T-helper 17 cell (primary cell): ENCODE measurements around the gene PAQR9. TPM values are rescaled to one million over a fixed set of nuclear protein-coding genes. Genes with fewer than 3 reads are reported as not detected.
"Not testable (repeated sequence)": the region's sequence is repeated elsewhere in the genome, so short reads cannot be mapped to it uniquely, and the experiment has no call there.

Source experiments
- ATAC-seq: fragments of 150-1000 bp; cut with Tn5 transposase; 2 replicates; pipeline ENCODE4 v1.10.0; 2021; ENCODE audit warnings: mild to moderate bottlenecking, moderate library complexity
- DNase-seq, 3 donors: peaks; one replicate each; pipeline versions ENCODE4 v3.0.0 to v3.0.0-alpha.2; 2020 to 2021
- H3K9me3 ChIP-seq: one replicate; pipeline ENCODE4 v1.7.0; 2013; ENCODE audit warnings: low read length, mild to moderate bottlenecking; ENCODE audit not compliant: control insufficient read depth, poor library complexity, severe bottlenecking
- H3K27ac Mint-ChIP-seq: one replicate; pipeline ENCODE4 v1.8.0; 2022; ENCODE audit warnings: mild to moderate bottlenecking, moderate library complexity, mixed read lengths
- H3K27me3 Mint-ChIP-seq: one replicate; pipeline ENCODE4 v1.8.0; 2022; ENCODE audit warnings: mixed read lengths
- H3K36me3 Mint-ChIP-seq: one replicate; pipeline ENCODE4 v1.8.0; 2022; ENCODE audit warnings: low read depth, mixed read lengths
- H3K4me1 Mint-ChIP-seq: one replicate; pipeline ENCODE4 v1.8.0; 2022; ENCODE audit warnings: mild to moderate bottlenecking, mixed read lengths
- H3K4me3 Mint-ChIP-seq: one replicate; pipeline ENCODE4 v1.8.0; 2022; ENCODE audit warnings: mild to moderate bottlenecking, moderate library complexity, mixed read lengths
- total RNA-seq, 4 donors: library from RNA in 2 of 4; stranded (reverse) in 2 of 4; gene quantifications; one replicate each; pipeline ENCODE4 v1.2.3 and lab custom pipeline; 2022 to 2026

Gene PAQR9
- total RNA-seq, 2 donors from 2014 or later: not detected

DNA sequence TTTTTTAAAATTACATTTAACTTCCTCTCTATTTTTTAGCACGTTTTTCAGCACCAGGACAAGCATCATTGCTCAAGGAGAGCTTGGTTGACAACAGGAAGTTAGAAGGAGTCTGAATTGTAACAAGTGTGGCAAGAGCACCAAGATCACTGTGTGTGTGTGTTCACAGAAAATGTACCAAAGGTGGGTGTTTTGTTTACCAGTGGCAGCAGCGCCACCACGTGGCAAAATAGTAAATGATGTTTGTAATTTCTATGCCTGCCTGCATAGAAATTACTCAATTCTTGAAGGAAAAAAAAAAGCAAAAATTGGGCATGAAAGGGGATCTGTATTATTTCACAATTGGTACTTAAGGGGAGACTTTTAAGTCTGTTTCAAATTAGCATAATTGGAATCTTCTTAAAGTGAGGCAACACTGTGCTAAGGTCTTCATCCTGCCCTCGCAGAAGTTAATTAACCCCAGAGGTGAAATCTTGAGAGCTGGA, 30.5 kb upstream of the PAQR9 start:
- Mint-ChIP-seq H3K4me1 (peaks cover 2% of the 10 kb centered on the region), H3K27me3 (peaks cover 50% of the 10 kb centered on the region), H3K36me3 (no peaks in the 10 kb centered on the region), H3K27ac (no peak overlapping the region), H3K4me3 (no peak overlapping the region)
- H3K9me3 ChIP-seq: no peaks in the 10 kb centered on the region
- DNase-seq: peak; percentile 30 to 41 (median 38)
- ATAC-seq: peak; percentile 80

DNA sequence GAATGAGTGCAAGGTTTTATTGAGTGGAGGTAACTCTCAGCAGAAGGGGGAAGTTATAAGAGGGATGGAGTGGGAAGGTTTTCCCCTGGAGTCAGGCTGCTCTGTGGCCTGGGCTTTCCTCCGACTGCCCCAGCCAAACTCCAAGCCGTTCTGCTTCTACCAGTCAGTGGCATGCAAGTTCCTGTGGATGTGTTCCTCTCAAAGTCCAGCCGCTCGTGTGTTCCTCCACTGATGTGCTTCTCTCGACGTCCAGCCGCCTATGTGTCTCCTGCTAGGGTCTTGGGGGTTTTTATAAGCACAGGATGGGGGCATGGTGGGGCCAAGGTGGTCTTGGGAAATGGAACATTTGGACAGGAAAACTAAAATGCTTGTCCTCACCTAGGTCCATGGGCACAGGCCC, 28.8 kb upstream of the PAQR9 start:
- peaks cover 2% of the 10 kb centered on the region for H3K4me1 Mint-ChIP-seq
- H3K27ac Mint-ChIP-seq: no peak overlapping the region
- ATAC-seq (no peak), DNase-seq (no peak)
- no peaks in the 10 kb centered on the region for H3K9me3 ChIP-seq
- H3K27me3 Mint-ChIP-seq: peaks cover 45% of the 10 kb centered on the region
- H3K36me3 Mint-ChIP-seq: no peaks in the 10 kb centered on the region
- no peak overlapping the region for H3K4me3 Mint-ChIP-seq

DNA sequence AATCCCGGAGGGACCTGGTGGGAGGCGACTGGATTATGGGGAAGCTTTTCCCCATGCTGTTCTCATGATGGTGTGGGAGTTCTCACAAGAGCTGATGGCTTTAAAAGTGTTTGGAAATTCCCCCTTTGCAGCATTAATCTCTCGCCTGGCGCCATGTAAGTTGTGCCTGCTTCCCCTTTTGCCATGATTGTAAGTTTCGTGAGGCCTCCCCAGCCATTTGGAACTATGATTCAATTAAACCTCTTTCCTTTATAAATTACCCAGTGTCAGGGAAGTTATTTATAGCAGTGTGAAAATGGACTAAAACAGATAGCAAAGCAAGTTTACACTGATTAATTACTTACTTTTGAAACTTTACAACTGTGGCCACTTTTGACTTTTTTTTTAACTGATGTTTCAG, 27.2 kb upstream of the PAQR9 start:
- Mint-ChIP-seq H3K4me3 (no peak overlapping the region), H3K27me3 (peaks cover 40% of the 10 kb centered on the region)

DNA sequence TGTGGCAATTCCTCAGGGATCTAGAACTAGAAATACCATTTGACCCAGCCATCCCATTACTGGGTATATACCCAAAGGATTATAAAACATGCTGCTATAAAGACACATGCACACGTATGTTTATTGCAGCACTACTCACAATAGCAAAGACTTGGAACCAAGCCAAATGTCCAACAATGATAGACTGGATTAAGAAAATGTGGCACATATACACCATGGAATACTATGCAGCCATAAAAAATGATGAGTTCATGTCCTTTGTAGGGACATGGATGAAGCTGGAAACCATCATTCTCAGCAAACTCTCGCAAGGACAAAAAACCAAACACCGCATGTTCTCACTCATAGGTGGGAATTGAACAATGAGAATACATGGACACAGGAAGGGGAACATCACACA, 25.4 kb upstream of the PAQR9 start:
- peaks cover 37% of the 10 kb centered on the region for H3K27me3 Mint-ChIP-seq
- H3K27ac Mint-ChIP-seq, H3K9me3 ChIP-seq, H3K36me3 Mint-ChIP-seq, ATAC-seq, H3K4me3 Mint-ChIP-seq, H3K4me1 Mint-ChIP-seq, DNase-seq: not testable (repeated sequence)

More for the DNA sequence above, 27.2 kb upstream of the PAQR9 start:
- no peaks in the 10 kb centered on the region for H3K36me3 Mint-ChIP-seq
- peaks cover 2% of the 10 kb centered on the region for H3K4me1 Mint-ChIP-seq
- no peaks in the 10 kb centered on the region for H3K9me3 ChIP-seq
- no peak for ATAC-seq
- no peak for DNase-seq
- no peak overlapping the region for H3K27ac Mint-ChIP-seq

DNA sequence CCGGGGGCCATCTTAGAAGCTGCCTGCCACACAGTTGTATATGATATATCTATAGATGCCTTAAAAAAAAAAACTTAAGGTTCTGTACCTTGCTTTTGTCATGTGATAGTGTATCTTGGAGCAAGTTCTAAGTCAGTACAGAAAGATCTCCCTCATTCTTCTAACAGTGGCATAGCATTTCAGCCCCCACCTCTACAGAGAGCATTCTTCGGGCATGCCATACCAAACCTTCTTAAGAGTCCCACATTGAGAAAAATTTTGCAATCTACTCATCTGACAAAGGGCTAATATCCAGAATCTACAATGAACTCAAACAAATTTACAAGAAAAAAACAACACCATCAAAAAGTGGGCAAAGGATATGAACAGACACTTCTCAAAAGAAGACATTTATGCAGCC, 24.7 kb upstream of the PAQR9 start:
- DNase-seq, H3K27ac Mint-ChIP-seq, H3K4me3 Mint-ChIP-seq, H3K36me3 Mint-ChIP-seq, H3K9me3 ChIP-seq, H3K4me1 Mint-ChIP-seq, ATAC-seq: not testable (repeated sequence)
- H3K27me3 Mint-ChIP-seq: peaks cover 40% of the 10 kb centered on the region

DNA sequence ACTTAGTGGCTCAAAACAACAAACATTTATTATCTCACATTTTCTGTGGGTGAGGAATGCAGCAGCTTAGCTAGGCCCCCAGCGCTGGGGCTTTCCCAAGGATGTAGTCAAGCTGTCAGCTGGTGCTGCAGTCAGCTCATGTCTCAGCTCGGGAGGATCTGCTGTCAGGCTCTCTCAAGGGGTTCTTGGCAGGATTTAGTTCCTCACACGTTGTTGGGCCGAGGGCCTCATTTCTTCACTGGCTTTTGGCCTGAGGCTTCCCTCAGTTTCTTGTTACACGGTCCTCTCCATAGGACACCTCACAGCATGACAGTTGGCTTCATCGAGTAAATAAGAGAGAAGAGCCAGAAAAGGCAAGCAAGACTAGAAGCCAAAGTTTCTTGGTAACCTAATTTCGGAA, 24.2 kb upstream of the PAQR9 start:
- Mint-ChIP-seq H3K27me3 (peaks cover 39% of the 10 kb centered on the region), H3K4me3 (no peak overlapping the region)

DNA sequence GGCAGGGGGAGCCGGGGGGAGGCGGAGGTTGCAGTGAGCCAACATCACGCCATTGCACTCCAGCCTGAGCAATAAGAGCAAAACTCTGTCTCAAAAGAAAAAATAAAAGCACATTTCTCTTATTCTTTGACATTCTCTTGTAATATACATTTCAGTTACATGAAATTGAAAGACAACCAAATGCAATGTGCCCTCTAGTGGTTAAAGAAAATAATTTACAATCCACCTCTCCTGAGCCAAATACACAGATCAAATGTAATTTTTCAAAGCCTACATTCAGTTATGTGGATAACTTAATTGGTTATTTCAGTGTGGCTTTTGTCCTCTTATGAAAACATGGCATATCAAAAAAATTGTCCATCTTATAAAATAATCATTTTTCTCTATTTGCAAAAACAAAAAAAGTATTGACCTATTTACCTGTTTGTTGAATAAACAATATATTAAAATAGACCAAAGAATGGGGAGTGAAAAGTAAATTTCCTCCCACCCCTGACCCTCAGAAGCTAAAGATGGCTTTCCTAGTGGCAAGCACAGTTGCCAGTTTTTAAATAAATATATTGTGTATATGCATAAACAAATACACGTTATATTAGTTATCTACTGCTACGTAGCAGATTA, 23.7 kb upstream of the PAQR9 start:
- H3K4me1 Mint-ChIP-seq: no peaks in the 10 kb centered on the region
- DNase-seq: no peak
- no peaks in the 10 kb centered on the region for H3K36me3 Mint-ChIP-seq
- ATAC-seq: peak; percentile 59
- peaks cover 41% of the 10 kb centered on the region for H3K27me3 Mint-ChIP-seq
- H3K27ac Mint-ChIP-seq: no peak overlapping the region
- H3K9me3 ChIP-seq: no peaks in the 10 kb centered on the region
- H3K4me3 Mint-ChIP-seq: no peak overlapping the region

More for the DNA sequence above, 24.2 kb upstream of the PAQR9 start:
- DNase-seq (no peak), ATAC-seq (no peak)
- no peaks in the 10 kb centered on the region for H3K4me1 Mint-ChIP-seq
- H3K36me3 Mint-ChIP-seq: no peaks in the 10 kb centered on the region
- no peaks in the 10 kb centered on the region for H3K9me3 ChIP-seq
- no peak overlapping the region for H3K27ac Mint-ChIP-seq

DNA sequence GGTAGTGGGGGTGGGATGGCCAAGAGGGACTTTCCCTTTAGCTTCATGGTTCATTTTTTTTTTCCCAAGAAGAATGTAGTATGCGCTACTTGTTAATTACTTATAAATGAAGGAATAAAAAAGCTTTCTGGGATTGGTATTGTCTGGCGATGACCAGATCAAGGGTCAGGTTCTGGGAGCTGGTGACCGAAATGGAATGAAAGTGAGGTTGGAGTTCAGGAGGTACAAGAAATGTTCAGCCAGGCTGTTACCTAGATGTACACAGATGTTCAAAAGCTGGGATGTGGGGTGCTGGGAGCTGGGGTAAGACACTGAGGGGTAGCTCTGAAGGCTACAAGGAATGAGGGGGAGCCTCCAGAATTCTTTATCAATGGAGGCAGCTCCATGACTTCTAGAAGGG, 20.8 kb upstream of the PAQR9 start:
- no peaks in the 10 kb centered on the region for H3K4me1 Mint-ChIP-seq
- no peaks in the 10 kb centered on the region for H3K36me3 Mint-ChIP-seq
- no peaks in the 10 kb centered on the region for H3K9me3 ChIP-seq
- DNase-seq (no peak), ATAC-seq (no peak)
- H3K4me3 Mint-ChIP-seq: no peak overlapping the region
- H3K27me3 Mint-ChIP-seq: peaks cover 42% of the 10 kb centered on the region
- no peak overlapping the region for H3K27ac Mint-ChIP-seq

DNA sequence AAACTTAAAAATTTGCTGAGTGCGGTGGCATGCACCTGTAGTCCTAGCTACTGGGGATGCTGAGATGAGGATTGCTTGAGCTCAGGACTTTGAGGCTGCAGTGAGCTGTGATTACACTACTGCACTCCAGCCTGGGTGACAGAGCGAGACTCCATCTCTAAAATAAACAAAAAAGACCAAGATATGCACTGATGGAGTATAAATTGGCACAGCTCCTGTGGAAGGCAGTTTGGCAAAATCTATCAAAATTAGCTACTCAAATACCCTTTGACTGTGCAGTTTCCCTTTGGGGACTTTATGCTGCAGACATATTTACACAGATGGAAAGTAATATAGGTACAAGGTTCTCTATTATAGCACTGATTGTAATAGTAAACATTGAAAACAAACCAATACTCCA, 19.8 kb upstream of the PAQR9 start:
- ATAC-seq (no peak), DNase-seq (no peak)
- no peaks in the 10 kb centered on the region for H3K4me1 Mint-ChIP-seq
- no peak overlapping the region for H3K4me3 Mint-ChIP-seq
- no peak overlapping the region for H3K27ac Mint-ChIP-seq
- no peaks in the 10 kb centered on the region for H3K36me3 Mint-ChIP-seq
- H3K9me3 ChIP-seq: no peaks in the 10 kb centered on the region
- H3K27me3 Mint-ChIP-seq: peaks cover 43% of the 10 kb centered on the region

DNA sequence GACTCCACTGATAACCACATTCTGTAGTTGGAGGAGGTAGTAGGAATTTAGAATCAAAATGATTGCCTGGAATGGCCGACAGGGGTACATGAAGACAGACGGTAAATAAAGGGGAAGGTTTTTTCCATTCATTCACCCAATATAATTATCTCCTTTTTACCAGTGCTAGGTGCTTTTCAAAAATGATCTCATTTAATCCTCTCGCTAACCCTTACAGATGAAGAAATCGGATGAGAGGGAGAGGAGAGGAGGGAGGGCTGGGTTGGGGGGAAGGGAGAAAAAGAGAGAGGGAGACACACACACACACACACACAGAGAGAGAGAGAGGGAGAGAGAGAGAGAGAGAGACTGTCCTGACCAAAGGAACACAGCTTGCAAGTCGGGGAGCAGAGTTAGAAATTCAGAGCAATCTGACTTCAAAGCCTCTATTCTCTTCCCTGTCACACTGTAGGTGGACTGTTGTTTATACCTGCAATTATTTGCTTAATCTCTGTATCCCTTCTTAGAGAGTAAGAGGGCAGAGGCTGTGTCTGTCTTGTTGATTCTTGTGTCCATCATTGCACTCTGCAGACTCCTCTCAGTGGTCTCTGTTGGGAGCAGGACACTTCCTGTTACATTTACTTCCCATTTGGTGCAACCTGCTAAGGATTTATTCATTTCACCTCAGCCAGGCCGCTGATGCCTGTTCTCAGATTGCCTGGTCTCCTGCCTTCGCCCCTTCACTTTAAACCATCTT, 18.7 kb upstream of the PAQR9 start:
- no peak overlapping the region for H3K4me3 Mint-ChIP-seq
- ATAC-seq (no peak), DNase-seq (no peak)
- no peaks in the 10 kb centered on the region for H3K4me1 Mint-ChIP-seq
- no peaks in the 10 kb centered on the region for H3K9me3 ChIP-seq
- no peaks in the 10 kb centered on the region for H3K36me3 Mint-ChIP-seq
- peaks cover 37% of the 10 kb centered on the region for H3K27me3 Mint-ChIP-seq
- H3K27ac Mint-ChIP-seq: no peak overlapping the region

DNA sequence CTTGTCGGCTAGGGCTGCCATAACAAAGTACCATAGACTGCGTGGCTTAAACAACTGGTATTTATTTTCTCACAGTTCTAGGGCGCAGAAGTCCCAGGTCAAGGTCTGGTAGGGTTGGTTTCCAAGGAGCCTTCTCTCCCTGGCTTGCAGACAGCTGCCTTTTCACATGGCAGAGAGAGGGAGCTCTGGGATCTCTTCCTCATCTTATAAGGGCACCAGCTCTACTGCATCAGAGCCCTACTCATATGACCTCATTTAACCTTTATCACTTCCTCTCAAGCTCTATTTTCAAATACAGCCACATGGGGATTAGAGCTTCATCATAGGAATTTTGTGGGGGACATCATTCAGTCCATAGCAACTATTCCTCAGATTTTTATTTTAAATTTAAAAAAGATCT, 17.6 kb upstream of the PAQR9 start:
- no peak overlapping the region for H3K4me3 Mint-ChIP-seq
- ATAC-seq (no peak), DNase-seq (no peak)
- no peak overlapping the region for H3K27ac Mint-ChIP-seq
- no peaks in the 10 kb centered on the region for H3K9me3 ChIP-seq
- peaks cover 42% of the 10 kb centered on the region for H3K27me3 Mint-ChIP-seq
- H3K36me3 Mint-ChIP-seq: no peaks in the 10 kb centered on the region
- H3K4me1 Mint-ChIP-seq: no peaks in the 10 kb centered on the region

DNA sequence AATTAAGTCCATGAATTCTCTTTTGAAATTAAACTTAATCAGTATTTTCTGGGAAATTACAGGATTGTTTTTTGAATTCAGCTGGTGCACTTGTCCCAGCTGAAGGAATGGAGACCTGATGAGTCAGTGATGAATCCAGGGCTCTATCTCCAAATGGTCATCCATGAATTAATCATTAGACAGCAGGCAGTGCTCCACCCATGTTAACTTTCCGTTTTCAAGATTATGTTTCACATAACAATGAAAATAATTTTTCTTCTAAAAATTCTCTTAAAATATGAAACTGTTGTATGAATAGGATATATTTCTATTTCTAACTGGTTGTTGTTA, 13.9 kb upstream of the PAQR9 start:
- H3K27ac Mint-ChIP-seq: no peak overlapping the region

DNA sequence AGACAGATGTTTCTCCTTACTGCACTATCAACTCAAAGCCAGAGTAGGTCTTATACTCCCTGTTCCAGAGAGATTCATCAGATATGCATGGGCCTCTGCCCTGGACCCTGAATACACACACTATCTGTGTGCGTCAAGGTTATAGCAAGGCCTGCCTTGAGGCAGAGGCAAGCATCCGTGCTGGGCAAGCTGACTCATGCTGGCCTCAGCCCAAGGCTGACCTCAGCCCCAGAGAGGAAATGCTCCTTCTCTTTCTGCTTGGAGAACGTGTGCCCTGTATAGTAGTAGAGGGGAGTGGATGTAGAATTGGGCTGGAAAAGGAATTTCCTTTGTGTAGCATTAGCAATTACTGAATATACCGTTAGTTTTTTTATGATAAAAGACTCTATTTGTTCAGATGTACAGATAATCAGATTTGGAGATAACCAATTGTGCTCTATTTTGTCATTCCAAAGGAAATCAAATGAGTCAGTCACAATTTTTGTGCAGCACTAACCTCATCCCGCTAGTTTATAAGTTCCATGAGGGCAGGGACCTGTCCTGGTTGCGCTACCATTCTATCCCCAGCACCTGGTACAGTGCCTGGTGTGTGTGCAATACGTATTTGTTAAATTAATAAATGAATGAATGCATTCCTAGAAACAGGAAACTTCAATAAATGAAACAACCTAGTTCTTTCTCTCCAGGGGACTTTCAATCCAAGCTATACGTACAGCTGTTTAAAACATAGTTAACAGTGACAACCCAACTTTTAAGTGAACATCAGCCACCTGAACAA, 13.3 kb upstream of the PAQR9 start:
- no peaks in the 10 kb centered on the region for H3K36me3 Mint-ChIP-seq
- H3K27me3 Mint-ChIP-seq: peaks cover 39% of the 10 kb centered on the region
- DNase-seq (no peak), ATAC-seq (no peak)
- H3K4me1 Mint-ChIP-seq: no peaks in the 10 kb centered on the region
- no peaks in the 10 kb centered on the region for H3K9me3 ChIP-seq
- H3K27ac Mint-ChIP-seq: no peak overlapping the region
- H3K4me3 Mint-ChIP-seq: no peak overlapping the region

More for the DNA sequence above, 13.9 kb upstream of the PAQR9 start:
- H3K27me3 Mint-ChIP-seq: peaks cover 35% of the 10 kb centered on the region
- H3K9me3 ChIP-seq: no peaks in the 10 kb centered on the region
- H3K36me3 Mint-ChIP-seq: no peaks in the 10 kb centered on the region
- no peak overlapping the region for H3K4me3 Mint-ChIP-seq
- no peaks in the 10 kb centered on the region for H3K4me1 Mint-ChIP-seq
- DNase-seq: no peak
- ATAC-seq: no peak
